Choroid plexus epithelial cell (primary cell): ENCODE data around the gene PRR20C.
"Not testable (repeated sequence)": the region's sequence is repeated elsewhere in the genome, so short reads cannot be mapped to it uniquely, and the experiment has no call there.

Experiments used
- DNase-seq: peaks from one replicate; pipeline ENCODE4 v3.0.0-alpha.2; 2010; ENCODE audit warnings: low read depth
- H3K4me3 ChIP-seq: 2 replicates; pipeline ENCODE4 v1.5.1; 2011; ENCODE audit warnings: low read depth, mild to moderate bottlenecking, control low read depth, low read length, moderate library complexity
- CTCF ChIP-seq: conservative IDR thresholded peaks from 2 replicates; pipeline ENCODE4 v1.5.1; 2011; ENCODE audit warnings: low read depth, mild to moderate bottlenecking, control low read depth, inconsistent platforms, low read length, moderate library complexity

Gene PRR20C

GRCh38 chr13:57166897-57167296 lies 13.0 kb downstream of the PRR20C start, which contains the start of gene PRR20E:
Gene PRR20E, plus strand, starts transcription at chr13:57167197. Its CDS starts 387 bp downstream, at chr13:57167584.
- not testable (repeated sequence) for H3K4me3 ChIP-seq, DNase-seq

GRCh38 chr13:57191667-57192066 lies 37.8 kb downstream of the PRR20C start:
- no peak for TF ChIP-seq CTCF
- no peak overlapping the region for H3K4me3 ChIP-seq
- DNase-seq = no peak
